ENCODE data around the gene PRDX3. TPM values are rescaled to one million over a fixed set of nuclear protein-coding genes. Genes with fewer than 3 reads are reported as not detected.
A peak's percentile ranks its signal among the peaks of the same experiment; 100 is the strongest.

The PRDX3 gene
- total RNA-seq, 4 donors from 2014 or later: 140 to 289 (median 164) TPM

- H3K27me3 ChIP-seq: no peaks in the 10 kb centered on the region
- peak overlapping the region; percentile 92 to 100 (median 98) for H3K27ac ChIP-seq
- no peak for ATAC-seq
- H3K4me1 ChIP-seq: peaks cover 15 to 86% (median 29%) of the 10 kb centered on the region in 3 donors
- H3K9me3 ChIP-seq: no peaks in the 10 kb centered on the region
- 37 to 48% methylated on average over 2 of the region's 2 CpGs for WGBS, 2 donors (ENCODE audit: low coverage in 1 of 2)
- H3K4me3 ChIP-seq: no peak overlapping the region
- no peaks in the 10 kb centered on the region for H3K36me3 ChIP-seq
- TF ChIP-seq POLR2AphosphoS5 (IDR thresholded peaks at IDR 0.05) (no peak), EP300 (IDR thresholded peaks at IDR 0.05) (no peak), POLR2A (IDR thresholded peaks at IDR 0.05) (no peak), CTCF (IDR thresholded peaks at IDR 0.05) (no peak)
Observed at GRCh38 chr10:119210633-119211032, 32.0 kb upstream of the PRDX3 start.

DNA sequence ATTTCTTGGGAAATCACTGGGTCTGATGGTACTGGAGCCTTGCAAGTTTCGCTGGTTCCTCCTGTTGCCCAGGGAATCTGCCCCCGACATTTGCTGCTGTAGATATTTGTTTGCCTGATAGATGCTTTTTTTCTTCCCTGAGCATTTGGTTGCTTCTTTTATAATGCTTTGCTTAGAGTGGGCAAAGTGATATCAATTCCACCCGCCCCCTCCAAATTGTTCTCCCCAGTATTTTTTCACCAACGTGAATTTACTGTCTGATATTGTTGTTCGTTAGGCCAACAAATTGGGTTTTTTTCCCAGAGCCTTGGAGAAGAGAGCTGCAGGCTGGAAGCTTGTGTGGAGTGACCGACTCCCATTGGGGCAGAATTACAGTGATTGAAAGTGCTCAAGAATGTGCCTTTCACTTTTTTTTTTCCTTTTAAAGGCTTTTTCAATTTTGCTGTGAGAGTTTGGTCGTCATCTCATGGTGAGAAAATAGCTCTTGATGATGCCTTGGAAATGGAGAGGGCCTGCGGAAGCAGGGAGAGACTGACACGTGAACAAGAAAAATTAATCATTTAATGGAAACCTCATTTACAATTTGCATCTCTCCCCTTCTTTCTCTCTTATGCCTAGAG, 31.2 kb upstream of the PRDX3 start:
- no peaks in the 10 kb centered on the region for H3K27me3 ChIP-seq
- peak overlapping the region; percentile 55 to 80 for H3K4me3 ChIP-seq
- H3K36me3 ChIP-seq: no peaks in the 10 kb centered on the region
- peaks cover 15 to 79% (median 29%) of the 10 kb centered on the region in 3 donors for H3K4me1 ChIP-seq
- H3K27ac ChIP-seq: peak overlapping the region; percentile 45 to 100 (median 98)
- ATAC-seq: no peak
- TF ChIP-seq POLR2AphosphoS5 (IDR thresholded peaks at IDR 0.05) (no peak), CTCF (IDR thresholded peaks at IDR 0.05) (peak in 1 of 4 experiments; percentile 5), POLR2A (IDR thresholded peaks at IDR 0.05) (no peak), EP300 (IDR thresholded peaks at IDR 0.05) (no peak)
- WGBS, 2 donors (ENCODE audit: low coverage in 1 of 2): 27 to 29% methylated on average over 8 of the region's 9 CpGs
- H3K9me3 ChIP-seq: no peaks in the 10 kb centered on the region

DNA sequence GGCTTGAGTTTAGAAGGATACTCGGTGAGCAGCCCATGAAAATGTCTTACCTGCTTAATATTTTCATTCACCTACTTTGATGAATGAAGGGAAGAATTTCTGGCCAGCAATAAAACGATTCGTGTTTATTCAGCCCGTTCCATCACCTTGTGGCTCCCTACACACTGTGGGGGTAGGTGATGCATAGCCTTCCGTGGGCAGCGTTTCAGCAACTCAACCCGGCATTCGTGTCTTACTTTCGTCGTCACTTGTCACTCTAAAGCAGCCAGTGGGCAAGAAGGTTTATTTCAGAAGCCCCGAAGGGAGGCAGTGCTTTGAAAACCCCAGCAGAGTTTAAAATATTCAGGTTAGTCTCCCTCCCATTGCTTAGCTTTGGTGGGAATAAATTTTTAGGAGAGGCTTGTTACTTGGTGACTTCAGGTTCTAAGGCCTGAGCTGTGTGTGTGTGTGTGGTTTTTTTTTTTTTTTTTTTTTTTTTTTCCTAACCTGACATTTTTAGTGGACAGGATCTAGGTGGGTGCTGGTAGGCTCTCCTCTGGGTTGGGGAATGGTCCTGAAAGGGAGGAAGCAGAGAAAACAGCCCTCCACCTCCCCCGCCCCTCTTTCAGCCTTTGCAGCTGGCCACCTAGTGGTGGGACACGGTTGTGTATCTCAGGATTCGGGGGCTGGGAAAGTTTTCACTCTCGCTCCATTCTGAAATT, 30.6 kb upstream of the PRDX3 start:
- peak overlapping the region; percentile 45 to 100 (median 98) for H3K27ac ChIP-seq
- no peaks in the 10 kb centered on the region for H3K36me3 ChIP-seq
- H3K4me1 ChIP-seq: peaks cover 15 to 72% (median 29%) of the 10 kb centered on the region in 3 donors
- WGBS, 2 donors (ENCODE audit: low coverage in 1 of 2): 7 to 8% methylated on average over 10 to 14 of the region's 15 CpGs
- H3K9me3 ChIP-seq: no peaks in the 10 kb centered on the region
- H3K4me3 ChIP-seq: peak overlapping the region; percentile 55 to 80
- no peak for ATAC-seq
- TF ChIP-seq POLR2AphosphoS5 (IDR thresholded peaks at IDR 0.05): peak; percentile 26
- no peak for TF ChIP-seq POLR2A (IDR thresholded peaks at IDR 0.05)
- TF ChIP-seq EP300 (IDR thresholded peaks at IDR 0.05): no peak
- peak; percentile 82 to 90 (median 84) for TF ChIP-seq CTCF (IDR thresholded peaks at IDR 0.05)
- H3K27me3 ChIP-seq: no peaks in the 10 kb centered on the region

GRCh38 chr10:119208553-119208940, 29.9 kb upstream of the PRDX3 start:
- 2 to 4% methylated on average over 3 of the region's 3 CpGs for WGBS, 2 donors (ENCODE audit: low coverage in 1 of 2)
- peak overlapping the region; percentile 55 to 80 for H3K4me3 ChIP-seq
- H3K4me1 ChIP-seq: peaks cover 15 to 66% (median 29%) of the 10 kb centered on the region in 3 donors
- no peaks in the 10 kb centered on the region for H3K36me3 ChIP-seq
- TF ChIP-seq POLR2A (IDR thresholded peaks at IDR 0.05) (no peak), CTCF (IDR thresholded peaks at IDR 0.05) (no peak), EP300 (IDR thresholded peaks at IDR 0.05) (no peak), POLR2AphosphoS5 (IDR thresholded peaks at IDR 0.05) (no peak)
- H3K9me3 ChIP-seq: no peaks in the 10 kb centered on the region
- H3K27ac ChIP-seq: peak overlapping the region; percentile 45 to 100 (median 98)
- no peak for ATAC-seq
- H3K27me3 ChIP-seq: no peaks in the 10 kb centered on the region
